Measurements from ENCODE around the gene SGPP2. TPM values are rescaled to one million over a fixed set of nuclear protein-coding genes. Genes with fewer than 3 reads are reported as not detected.

Gene SGPP2
- total and polyA plus RNA-seq, 2 donors (not counting 3 experiments of a cell fraction or from before 2014, with no cell fraction given), result not detected

GRCh38 chr2:222380456-222380855, 43.9 kb upstream of the SGPP2 start:
- DNase-seq (ENCODE audit: low read depth, low spot score) (no peak), FAIRE-seq (no peak)
- ChIA-PET CTCF (no interaction called here), POLR2A (no interaction called here)
- no peaks in the 10 kb centered on the region for H3K9me3 ChIP-seq (replicated peaks; ENCODE audit: control insufficient read depth, insufficient read depth, low read length)
- H3K27ac ChIP-seq (ENCODE audit: insufficient read depth, low read depth, low read length), result no peak overlapping the region
- H3K36me3 ChIP-seq (ENCODE audit: control insufficient read depth in 2 of 2, extremely low read depth in 1 of 2, insufficient read depth in 2 of 2, low read length in 2 of 2), result no peaks in the 10 kb centered on the region
- H3K9ac ChIP-seq (replicated peaks; ENCODE audit: extremely low read depth, insufficient read depth, low read length), result no peak overlapping the region
- H4K20me1 ChIP-seq (replicated peaks; ENCODE audit: control insufficient read depth, extremely low read depth, insufficient read depth, low read length), result no peaks in the 10 kb centered on the region
- no peaks in the 10 kb centered on the region for H3K9me1 ChIP-seq (replicated peaks; ENCODE audit: control insufficient read depth, extremely low read depth, insufficient read depth, low read length)
- H2AFZ ChIP-seq (ENCODE audit: low read depth, low read length), result no peak overlapping the region
- intact Hi-C loops (cut with micrococcal nuclease) (no loop called here), dilution Hi-C loops (cut with MboI; ENCODE audit: extremely low pct_ligation_motif_present, low sequenced_read_pairs) (no loop called here)
- H3K79me2 ChIP-seq (ENCODE audit: control insufficient read depth, insufficient read depth, low read length), result no peaks in the 10 kb centered on the region
- no peaks in the 10 kb centered on the region for H3K4me1 ChIP-seq (ENCODE audit: control insufficient read depth, extremely low read depth, insufficient read depth, low read length)
- TF ChIP-seq POLR2A (IDR thresholded peaks at IDR 0.05; ENCODE audit: low read depth, low read length), result no peak
- no peak for TF ChIP-seq POLR2AphosphoS5 (IDR thresholded peaks at IDR 0.05; ENCODE audit: insufficient read depth, low read depth, low read length)
- TF ChIP-seq JUN (IDR thresholded peaks at IDR 0.05; ENCODE audit: borderline replicate concordance, insufficient read depth, insufficient read length, low read depth), result no peak
- no peak for TF ChIP-seq MYC (IDR thresholded peaks at IDR 0.05; ENCODE audit: low read depth, low read length)
- TF ChIP-seq CTCF (IDR thresholded peaks at IDR 0.05; ENCODE audit: extremely low read depth in 1 of 2, insufficient read depth in 1 of 2, low read depth in 1 of 2, low read length in 2 of 2), result no peak
- no peak for TF ChIP-seq MAX (IDR thresholded peaks at IDR 0.05; ENCODE audit: insufficient read depth, insufficient read length)
- TF ChIP-seq FOS (IDR thresholded peaks at IDR 0.05; ENCODE audit: borderline replicate concordance, insufficient read depth, low read length), result no peak
- TF ChIP-seq EZH2 (IDR thresholded peaks at IDR 0.05; ENCODE audit: borderline replicate concordance, low read depth, low read length, severe bottlenecking), result no peak
- no peak for TF ChIP-seq GATA2 (IDR thresholded peaks at IDR 0.05; ENCODE audit: insufficient read depth, insufficient read length, low read depth, low read length)
- H3K27me3 ChIP-seq (ENCODE audit: control insufficient read depth in 2 of 2, insufficient read depth in 2 of 2, low read length in 2 of 2), result peaks cover 0 to 7% of the 10 kb centered on the region in 2 experiments
- no peak overlapping the region for H3K4me3 ChIP-seq (replicated peaks in 1 of 3; ENCODE audit: insufficient read depth in 1 of 3, low read depth in 1 of 3, low read length in 3 of 3)
- no peak overlapping the region for H3K4me2 ChIP-seq (ENCODE audit: insufficient read depth, low read length)
- BruUV-seq (replicated peaks), result no TSS peak
